Measurements from ENCODE around the gene HSD17B1.

The HSD17B1 gene

DNA sequence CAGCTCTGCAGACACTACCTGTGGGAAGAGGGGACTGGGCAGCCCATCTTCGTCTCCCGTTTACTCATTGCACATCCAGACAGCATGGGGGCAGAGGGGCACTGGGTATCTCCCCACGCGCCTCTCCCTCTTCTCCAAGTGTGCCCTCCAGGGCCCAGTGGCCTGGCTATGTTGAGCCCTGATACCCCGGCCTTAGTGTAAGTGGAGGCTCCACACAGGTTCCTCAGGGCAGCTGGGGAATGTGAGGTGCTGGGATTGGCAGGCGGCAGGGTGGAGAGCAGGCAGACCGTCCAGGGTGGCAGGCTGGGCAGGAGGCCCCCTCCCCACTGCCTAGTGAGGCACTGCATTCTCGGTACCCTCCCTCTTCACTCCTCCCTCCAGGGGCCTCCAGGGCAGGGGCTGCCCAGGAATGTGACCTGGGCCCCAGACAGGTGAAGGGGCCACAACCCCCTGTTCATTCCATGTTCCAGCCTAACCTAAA lies 29.9 kb upstream of the HSD17B1 start:
- TF ChIP-seq SIN3A (IDR thresholded peaks at IDR 0.05; ENCODE audit: borderline replicate concordance, insufficient read depth, low read length) (no peak), FOXP2 (optimal IDR thresholded peaks at IDR 0.05; ENCODE audit: borderline replicate concordance, extremely low read depth, extremely low read length, insufficient read depth) (no peak), TAF1 (IDR thresholded peaks at IDR 0.05; ENCODE audit: borderline replicate concordance, insufficient read depth, low read length) (no peak), POLR2AphosphoS5 (IDR thresholded peaks at IDR 0.05; ENCODE audit: low read depth, low read length) (no peak)
- TF ChIP-seq, protein P1, sequence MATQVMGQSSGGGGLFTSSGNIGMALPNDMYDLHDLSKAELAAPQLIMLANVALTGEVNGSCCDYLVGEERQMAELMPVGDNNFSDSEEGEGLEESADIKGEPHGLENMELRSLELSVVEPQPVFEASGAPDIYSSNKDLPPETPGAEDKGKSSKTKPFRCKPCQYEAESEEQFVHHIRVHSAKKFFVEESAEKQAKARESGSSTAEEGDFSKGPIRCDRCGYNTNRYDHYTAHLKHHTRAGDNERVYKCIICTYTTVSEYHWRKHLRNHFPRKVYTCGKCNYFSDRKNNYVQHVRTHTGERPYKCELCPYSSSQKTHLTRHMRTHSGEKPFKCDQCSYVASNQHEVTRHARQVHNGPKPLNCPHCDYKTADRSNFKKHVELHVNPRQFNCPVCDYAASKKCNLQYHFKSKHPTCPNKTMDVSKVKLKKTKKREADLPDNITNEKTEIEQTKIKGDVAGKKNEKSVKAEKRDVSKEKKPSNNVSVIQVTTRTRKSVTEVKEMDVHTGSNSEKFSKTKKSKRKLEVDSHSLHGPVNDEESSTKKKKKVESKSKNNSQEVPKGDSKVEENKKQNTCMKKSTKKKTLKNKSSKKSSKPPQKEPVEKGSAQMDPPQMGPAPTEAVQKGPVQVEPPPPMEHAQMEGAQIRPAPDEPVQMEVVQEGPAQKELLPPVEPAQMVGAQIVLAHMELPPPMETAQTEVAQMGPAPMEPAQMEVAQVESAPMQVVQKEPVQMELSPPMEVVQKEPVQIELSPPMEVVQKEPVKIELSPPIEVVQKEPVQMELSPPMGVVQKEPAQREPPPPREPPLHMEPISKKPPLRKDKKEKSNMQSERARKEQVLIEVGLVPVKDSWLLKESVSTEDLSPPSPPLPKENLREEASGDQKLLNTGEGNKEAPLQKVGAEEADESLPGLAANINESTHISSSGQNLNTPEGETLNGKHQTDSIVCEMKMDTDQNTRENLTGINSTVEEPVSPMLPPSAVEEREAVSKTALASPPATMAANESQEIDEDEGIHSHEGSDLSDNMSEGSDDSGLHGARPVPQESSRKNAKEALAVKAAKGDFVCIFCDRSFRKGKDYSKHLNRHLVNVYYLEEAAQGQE (IDR thresholded peaks at IDR 0.05; ENCODE audit: insufficient read depth in 1 of 2, low read depth in 2 of 2, low read length in 2 of 2): no peak

DNA sequence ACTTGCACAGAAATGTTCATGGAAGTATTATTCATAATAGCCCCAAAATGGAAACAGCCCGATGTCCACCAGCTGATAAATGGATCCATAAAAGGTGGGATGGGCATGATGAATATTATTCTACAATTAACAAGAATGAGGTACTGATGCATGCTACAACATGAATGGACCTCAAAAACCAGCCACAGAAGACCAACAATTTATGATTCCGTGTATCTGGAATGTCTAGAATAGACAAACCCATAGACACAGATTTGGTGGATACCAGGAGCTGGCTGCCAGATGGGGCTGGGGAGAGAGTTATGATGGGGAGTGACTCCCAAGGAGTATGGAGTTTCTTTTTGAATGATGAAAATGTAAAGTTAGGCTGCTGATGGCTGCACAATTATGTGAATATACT lies 27.5 kb upstream of the HSD17B1 start:
- TF ChIP-seq SIN3A (IDR thresholded peaks at IDR 0.05; ENCODE audit: borderline replicate concordance, insufficient read depth, low read length): no peak
- TF ChIP-seq POLR2AphosphoS5 (IDR thresholded peaks at IDR 0.05; ENCODE audit: low read depth, low read length): no peak
- no peak for TF ChIP-seq TAF1 (IDR thresholded peaks at IDR 0.05; ENCODE audit: borderline replicate concordance, insufficient read depth, low read length)
- no peak for TF ChIP-seq FOXP2 (optimal IDR thresholded peaks at IDR 0.05; ENCODE audit: borderline replicate concordance, extremely low read depth, extremely low read length, insufficient read depth)
- TF ChIP-seq, protein P1 (IDR thresholded peaks at IDR 0.05; ENCODE audit: insufficient read depth in 1 of 2, low read depth in 2 of 2, low read length in 2 of 2): no peak

DNA sequence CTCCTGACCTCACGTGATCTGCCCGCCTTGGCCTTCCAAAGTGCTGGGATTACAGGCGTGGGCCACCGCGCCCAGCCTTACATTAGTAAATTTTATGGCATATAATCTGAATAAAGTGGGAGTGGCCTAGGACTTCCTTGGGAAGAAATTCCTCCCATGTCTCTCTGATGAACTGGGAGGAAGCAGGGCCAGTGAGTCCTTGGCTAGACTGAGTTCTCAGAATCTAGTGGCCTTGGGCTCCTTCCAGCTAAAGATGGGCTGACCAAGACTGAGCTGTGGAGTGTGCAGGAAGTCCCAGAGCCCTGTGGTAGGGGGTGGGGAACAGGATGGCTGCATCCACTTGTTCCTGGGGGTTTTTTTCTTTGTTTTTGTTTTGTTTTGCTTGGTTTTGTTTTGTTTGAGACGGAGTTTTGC lies 26.7 kb upstream of the HSD17B1 start:
- TF ChIP-seq SIN3A (IDR thresholded peaks at IDR 0.05; ENCODE audit: borderline replicate concordance, insufficient read depth, low read length) (no peak), TAF1 (IDR thresholded peaks at IDR 0.05; ENCODE audit: borderline replicate concordance, insufficient read depth, low read length) (no peak), FOXP2 (optimal IDR thresholded peaks at IDR 0.05; ENCODE audit: borderline replicate concordance, extremely low read depth, extremely low read length, insufficient read depth) (no peak), POLR2AphosphoS5 (IDR thresholded peaks at IDR 0.05; ENCODE audit: low read depth, low read length) (no peak)
- TF ChIP-seq, protein P1 (IDR thresholded peaks at IDR 0.05; ENCODE audit: insufficient read depth in 1 of 2, low read depth in 2 of 2, low read length in 2 of 2): no peak

DNA sequence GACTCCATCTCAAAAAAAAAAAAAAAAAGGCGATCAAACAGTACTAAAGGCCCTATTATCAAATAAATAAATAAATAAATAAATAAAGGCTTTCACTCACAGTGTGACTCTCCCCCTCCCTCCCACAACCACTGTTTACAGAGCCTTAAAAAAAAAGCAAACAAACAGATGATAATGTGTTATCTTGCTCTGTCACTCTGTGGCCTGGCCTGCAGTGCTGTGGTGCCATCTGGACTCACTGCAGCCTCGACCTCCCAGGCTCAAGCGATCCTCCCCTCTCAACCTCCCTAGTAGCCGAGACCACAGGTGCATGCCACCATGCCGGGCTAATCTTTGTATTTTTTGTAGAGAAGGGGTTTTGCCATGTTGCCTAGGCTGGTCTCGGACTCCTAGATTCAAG lies 24.8 kb upstream of the HSD17B1 start:
- TF ChIP-seq POLR2AphosphoS5 (IDR thresholded peaks at IDR 0.05; ENCODE audit: low read depth, low read length) (no peak), FOXP2 (optimal IDR thresholded peaks at IDR 0.05; ENCODE audit: borderline replicate concordance, extremely low read depth, extremely low read length, insufficient read depth) (no peak), TAF1 (IDR thresholded peaks at IDR 0.05; ENCODE audit: borderline replicate concordance, insufficient read depth, low read length) (no peak), SIN3A (IDR thresholded peaks at IDR 0.05; ENCODE audit: borderline replicate concordance, insufficient read depth, low read length) (no peak)
- TF ChIP-seq, protein P1 (IDR thresholded peaks at IDR 0.05; ENCODE audit: insufficient read depth in 1 of 2, low read depth in 2 of 2, low read length in 2 of 2): no peak

DNA sequence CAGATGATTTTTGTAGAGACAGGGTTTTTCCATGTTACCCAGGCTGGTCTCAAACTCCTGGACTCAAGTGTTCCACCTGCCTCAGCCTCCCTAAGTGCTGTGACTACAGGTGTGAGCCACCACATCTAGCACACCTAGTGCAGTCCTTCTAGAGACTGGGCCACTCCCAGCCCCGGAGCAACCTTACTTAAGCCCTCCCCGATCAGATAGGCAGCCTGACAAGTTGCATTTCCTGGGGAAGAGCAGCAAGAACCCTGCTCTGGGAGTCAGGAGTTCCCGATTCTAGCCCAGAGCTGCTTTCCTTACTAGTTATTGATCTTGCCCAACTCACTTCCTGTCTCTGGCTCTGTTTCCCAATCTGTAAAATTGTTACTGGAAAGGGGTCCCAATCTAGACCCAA lies 23.7 kb upstream of the HSD17B1 start:
- TF ChIP-seq SIN3A (IDR thresholded peaks at IDR 0.05; ENCODE audit: borderline replicate concordance, insufficient read depth, low read length) (no peak), TAF1 (IDR thresholded peaks at IDR 0.05; ENCODE audit: borderline replicate concordance, insufficient read depth, low read length) (no peak), FOXP2 (optimal IDR thresholded peaks at IDR 0.05; ENCODE audit: borderline replicate concordance, extremely low read depth, extremely low read length, insufficient read depth) (no peak), POLR2AphosphoS5 (IDR thresholded peaks at IDR 0.05; ENCODE audit: low read depth, low read length) (no peak)
- TF ChIP-seq, protein P1 (IDR thresholded peaks at IDR 0.05; ENCODE audit: insufficient read depth in 1 of 2, low read depth in 2 of 2, low read length in 2 of 2): no peak

Data from PFSK-1 (cell line).